Skin of body (tissue), 2 donors: ENCODE results near the gene TTC7B. TPM values are rescaled to one million over a fixed set of nuclear protein-coding genes. Genes with fewer than 3 reads are reported as not detected.

Source experiments
- DNase-seq: peaks from one replicate; lab custom pipeline; 2025; lab: John Stamatoyannopoulos, UW
- total RNA-seq: library from RNA; depleted of rRNA; stranded (reverse); fragments of >200 nt; gene quantifications from one replicate; pipeline ENCODE4 v1.2.3, GENCODE V29; 2014

TTC7B gene
- total RNA-seq, 1 donor from 2014 or later: 15.9 TPM

- DNase-seq: no peak
These were observed 139.9 kb downstream of the TTC7B start for GRCh38 chr14:90676356-90676755.

- no peak for DNase-seq
These were observed 140.8 kb downstream of the TTC7B start for GRCh38 chr14:90675399-90675798.

DNA sequence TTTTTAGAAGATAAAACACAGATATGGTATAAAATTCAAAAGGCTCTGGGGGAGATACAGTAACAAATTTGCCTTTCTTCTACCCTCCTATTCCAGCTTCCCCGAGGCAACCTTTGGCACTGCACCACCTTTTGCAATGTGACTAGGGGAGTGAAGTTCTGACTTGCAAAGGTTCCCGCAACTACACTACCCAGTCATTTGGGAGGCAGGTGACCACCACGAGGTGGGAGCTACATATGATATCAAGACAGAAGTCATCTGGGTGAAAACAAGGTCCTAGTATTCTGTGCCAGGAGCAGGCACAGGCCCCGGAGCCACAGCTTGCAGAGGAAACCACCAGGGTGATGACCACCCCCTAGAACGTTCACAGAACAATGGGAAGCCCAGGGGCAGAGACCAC lies 141.5 kb downstream of the TTC7B start:
- no peak for DNase-seq

GRCh38 chr14:90674043-90674670 lies 142.1 kb downstream of the TTC7B start:
- no peak for DNase-seq

DNA sequence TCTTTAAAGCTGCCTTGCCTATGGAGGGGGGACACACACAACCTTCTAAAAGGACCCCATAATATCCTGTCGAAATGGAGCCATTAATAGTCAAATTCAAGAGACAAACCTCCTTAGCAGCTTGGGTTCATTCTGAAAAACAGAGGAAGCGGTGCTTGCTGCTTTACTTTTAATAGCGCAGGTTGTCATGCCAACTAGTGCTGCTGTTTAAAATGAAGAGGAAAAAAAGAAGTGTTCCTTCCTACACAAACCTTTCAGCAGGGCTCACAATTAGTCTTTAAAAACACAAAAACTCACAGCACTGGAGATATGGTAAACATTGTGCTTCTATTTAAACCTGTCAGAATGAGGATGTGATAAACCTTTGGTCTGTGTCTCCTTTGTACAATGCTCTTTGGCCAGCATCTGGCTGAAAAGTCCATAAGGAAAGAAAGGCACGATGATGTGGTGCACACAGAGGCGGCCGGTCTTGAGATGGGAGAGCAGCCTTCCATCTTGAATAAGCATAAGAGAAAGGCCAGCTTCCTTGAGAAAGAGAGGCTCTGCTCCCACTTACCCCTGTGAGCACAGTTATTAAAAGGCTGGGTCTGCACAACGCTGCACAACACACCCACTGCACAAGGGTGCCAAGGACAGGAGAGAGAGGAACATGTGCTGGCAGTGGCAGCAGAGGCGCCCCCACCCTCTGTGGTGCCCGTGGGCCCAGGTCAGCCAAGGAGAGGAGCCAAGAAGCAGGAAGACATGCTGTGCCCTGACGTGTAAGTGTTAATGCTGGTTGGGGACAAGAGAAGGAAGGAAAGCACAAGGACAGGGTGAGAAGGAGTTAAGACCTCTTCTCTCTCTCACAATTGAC lies 144.6 kb downstream of the TTC7B start:
- DNase-seq: no peak

- DNase-seq: no peak
These were observed 146.5 kb downstream of the TTC7B start for GRCh38 chr14:90669731-90670130.

GRCh38 chr14:90666571-90666970 lies 149.7 kb downstream of the TTC7B start:
- DNase-seq: peak; percentile 20

DNA sequence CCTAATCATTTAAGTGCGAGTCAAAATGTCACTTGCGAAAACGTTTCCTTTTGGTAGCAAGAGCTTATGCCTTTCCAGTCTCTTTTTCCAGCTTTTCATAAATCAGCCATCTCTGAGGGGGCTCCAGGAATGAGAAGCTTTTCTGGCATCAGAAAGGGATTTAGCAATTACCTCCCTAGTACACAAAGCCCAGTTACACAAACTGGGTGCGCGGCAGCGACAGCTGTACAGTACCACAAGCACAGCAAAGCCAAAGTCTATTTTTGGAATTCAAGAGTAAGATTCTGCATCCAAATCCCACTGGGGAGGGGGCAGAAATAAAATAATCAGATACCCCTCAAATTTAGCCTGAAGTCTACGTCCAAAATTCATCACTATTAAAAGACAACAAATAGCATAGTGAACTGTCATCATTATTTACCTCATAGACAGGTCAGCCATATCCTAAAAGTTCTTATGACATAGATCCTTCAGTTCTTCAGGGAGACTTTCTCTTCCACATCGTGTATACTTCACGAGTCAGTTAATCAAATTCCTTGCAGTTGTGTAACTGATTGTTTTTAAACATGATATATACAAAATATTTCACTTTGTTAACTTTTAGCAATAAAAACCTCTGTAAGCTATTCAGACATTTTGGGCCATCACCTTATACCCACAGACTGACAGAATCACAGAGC lies 150.8 kb downstream of the TTC7B start:
- DNase-seq: no peak

- DNase-seq: no peak
These were observed 151.3 kb downstream of the TTC7B start for GRCh38 chr14:90664911-90665310.

DNA sequence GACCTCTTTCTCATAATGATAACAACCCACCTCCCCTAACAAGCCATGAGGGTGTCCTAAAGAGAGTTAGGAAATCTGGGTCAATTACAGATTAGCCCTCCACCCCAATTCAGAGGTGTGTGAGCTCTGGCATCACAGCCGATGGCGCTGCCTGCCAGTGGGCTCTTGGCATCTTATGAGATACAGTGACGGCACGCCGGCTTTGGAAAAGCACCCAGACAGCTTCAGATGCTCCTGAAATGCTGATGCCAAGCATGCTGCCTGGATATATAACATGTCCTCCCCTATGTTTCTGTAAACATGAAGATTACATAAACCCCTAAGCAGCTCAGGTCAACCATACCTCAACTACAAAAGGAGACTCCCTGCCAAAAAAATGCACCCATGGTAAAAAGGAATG lies 152.6 kb downstream of the TTC7B start:
- no peak for DNase-seq

DNA sequence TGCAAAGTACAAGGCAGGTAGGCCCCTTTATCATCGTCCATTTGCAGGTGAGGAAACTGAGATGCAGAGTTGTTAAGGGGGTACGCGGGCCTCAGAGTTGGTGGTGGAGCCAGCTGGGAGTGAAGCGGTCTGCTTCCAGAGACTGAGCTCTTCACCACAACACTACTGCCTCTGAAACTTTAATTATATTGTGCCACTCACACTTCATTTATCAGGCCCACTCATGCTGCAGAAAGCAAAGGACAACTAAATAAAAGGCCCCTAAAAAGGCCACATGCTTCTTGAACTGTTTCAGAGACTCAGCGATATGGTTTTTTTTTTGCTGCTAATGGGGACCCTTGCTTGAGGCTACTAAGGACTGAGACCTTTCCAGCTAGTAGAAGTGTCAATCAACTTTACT lies 153.1 kb downstream of the TTC7B start:
- DNase-seq: no peak

- no peak for DNase-seq
These were observed 154.4 kb downstream of the TTC7B start for GRCh38 chr14:90661866-90662265.

DNA sequence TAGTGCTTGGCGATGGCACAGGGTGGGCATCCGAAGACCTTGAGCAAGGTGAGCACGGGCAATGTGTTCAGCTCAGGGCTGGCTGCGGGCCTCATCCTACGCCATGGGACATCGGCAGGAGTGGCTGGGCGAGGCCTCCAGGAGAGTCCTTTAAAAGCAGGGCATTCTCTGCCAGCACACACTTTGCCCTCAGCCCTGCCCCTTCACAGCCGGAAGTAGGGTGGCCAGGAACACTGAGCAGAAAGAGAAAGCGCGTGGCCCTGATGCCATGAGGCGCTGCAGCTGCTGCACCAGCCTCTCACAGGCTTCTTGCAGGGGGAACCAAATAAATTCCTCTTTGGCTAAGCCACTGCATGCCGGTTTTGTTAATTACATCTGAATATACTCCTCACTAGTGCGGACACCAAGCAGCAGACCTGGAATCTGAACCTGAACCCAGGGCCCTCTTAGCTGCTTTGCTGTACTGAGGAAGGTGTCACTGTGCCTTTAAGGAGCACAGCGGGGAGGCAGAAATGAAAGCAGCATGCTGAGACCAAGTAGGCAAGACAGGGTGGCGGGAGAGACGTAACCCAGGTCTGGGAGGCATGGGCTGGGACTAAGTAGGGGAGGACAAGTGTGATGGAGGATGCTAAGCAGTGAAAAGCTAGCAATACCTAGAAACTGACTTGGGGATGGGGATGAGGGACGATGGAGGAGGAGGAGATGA lies 155.2 kb downstream of the TTC7B start:
- no peak for DNase-seq

DNA sequence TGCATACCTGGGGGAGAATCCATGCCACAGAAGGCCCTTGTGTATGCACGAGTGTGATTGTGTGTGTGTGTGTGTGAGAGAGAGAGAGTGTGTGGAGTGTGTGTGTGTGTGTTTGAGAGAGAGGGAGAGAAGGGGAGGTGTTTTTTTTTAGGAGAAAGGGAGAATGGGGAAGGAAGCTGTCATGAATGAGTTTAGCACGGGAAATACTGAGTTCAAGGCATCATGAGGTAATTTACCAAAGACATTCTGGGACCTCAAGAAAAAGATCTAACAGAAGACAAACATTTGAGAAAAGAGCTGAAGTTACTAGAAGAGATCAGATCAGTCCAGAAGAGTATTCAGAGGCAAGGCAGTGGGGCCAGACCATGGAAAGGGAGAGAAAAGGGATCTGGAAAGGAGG lies 157.1 kb downstream of the TTC7B start:
- no peak for DNase-seq

- no peak for DNase-seq
These were observed 157.7 kb downstream of the TTC7B start for GRCh38 chr14:90658541-90658967.

GRCh38 chr14:90656973-90657372 lies 159.3 kb downstream of the TTC7B start:
- DNase-seq: no peak

- DNase-seq: no peak
These were observed 160.4 kb downstream of the TTC7B start for GRCh38 chr14:90655829-90656228.

- no peak for DNase-seq
These were observed 161.4 kb downstream of the TTC7B start for GRCh38 chr14:90654831-90655276.

GRCh38 chr14:90652626-90653025 lies 163.6 kb downstream of the TTC7B start:
- DNase-seq: no peak

GRCh38 chr14:90651976-90652560 lies 164.2 kb downstream of the TTC7B start:
- no peak for DNase-seq

DNA sequence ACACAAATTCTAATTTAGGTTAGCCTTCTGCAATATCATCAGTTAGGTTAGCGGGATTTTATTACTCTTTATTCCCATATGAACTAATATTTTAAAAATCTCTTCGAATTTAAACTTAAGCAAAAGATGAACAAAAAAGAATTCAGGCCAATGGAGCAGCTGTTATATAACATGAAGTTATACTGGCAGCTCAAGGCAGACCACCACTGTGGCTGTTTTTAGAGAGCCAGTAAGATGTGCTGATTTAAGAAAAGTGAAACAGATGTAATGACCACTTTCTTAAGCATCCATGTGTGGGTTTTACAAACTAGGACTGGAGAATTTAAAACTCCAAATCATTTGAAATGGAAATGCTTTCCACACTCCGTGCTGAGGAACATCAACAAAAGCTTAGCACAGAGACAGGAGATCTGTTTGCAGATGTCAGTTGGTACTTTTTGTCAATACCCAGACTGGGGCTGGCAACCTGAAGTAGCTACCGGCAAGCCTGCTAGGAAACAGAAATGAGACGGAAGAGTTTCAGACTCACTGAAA lies 164.9 kb downstream of the TTC7B start:
- DNase-seq: no peak
